ENCODE results near the gene CAMSAP2. TPM values are rescaled to one million over a fixed set of nuclear protein-coding genes. Genes with fewer than 3 reads are reported as not detected.

The CAMSAP2 gene
- total RNA-seq, 1 donor from 2014 or later, result 27.9 TPM

DNA sequence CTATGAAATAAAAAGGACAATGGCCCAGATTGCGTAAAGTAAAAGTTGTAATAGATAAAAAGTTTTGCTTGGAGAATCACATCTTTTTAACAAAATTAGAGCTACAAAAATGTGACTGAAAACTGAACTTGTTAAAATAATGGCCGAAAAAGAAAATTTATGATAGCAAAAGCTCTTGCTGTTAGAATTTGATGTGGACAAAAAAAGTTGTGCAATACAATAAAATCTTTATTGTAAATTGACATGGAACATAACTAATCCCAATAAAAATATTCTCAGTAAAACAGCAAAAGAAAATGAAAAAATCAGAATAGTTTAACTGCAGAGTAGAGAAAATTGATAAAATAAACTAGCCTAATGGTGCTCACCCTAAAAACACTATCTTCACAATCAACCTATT, 11.4 kb upstream of the CAMSAP2 start:
- Mint-ChIP-seq H3K27ac (no peak overlapping the region), H3K36me3 (ENCODE audit: insufficient read depth) (no peaks in the 10 kb centered on the region), H3K9me3 (ENCODE audit: low read depth) (no peaks in the 10 kb centered on the region), H3K27me3 (no peaks in the 10 kb centered on the region), H3K4me1 (ENCODE audit: low read depth) (peaks cover 2% of the 10 kb centered on the region), H3K4me3 (ENCODE audit: low read depth) (no peak overlapping the region)
- no peak for DNase-seq (ENCODE audit: low spot score, unreplicated experiment)
- TF ChIP-seq, protein P1, sequence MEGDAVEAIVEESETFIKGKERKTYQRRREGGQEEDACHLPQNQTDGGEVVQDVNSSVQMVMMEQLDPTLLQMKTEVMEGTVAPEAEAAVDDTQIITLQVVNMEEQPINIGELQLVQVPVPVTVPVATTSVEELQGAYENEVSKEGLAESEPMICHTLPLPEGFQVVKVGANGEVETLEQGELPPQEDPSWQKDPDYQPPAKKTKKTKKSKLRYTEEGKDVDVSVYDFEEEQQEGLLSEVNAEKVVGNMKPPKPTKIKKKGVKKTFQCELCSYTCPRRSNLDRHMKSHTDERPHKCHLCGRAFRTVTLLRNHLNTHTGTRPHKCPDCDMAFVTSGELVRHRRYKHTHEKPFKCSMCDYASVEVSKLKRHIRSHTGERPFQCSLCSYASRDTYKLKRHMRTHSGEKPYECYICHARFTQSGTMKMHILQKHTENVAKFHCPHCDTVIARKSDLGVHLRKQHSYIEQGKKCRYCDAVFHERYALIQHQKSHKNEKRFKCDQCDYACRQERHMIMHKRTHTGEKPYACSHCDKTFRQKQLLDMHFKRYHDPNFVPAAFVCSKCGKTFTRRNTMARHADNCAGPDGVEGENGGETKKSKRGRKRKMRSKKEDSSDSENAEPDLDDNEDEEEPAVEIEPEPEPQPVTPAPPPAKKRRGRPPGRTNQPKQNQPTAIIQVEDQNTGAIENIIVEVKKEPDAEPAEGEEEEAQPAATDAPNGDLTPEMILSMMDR (IDR thresholded peaks at IDR 0.05; ENCODE audit: unreplicated experiment), result no peak

DNA sequence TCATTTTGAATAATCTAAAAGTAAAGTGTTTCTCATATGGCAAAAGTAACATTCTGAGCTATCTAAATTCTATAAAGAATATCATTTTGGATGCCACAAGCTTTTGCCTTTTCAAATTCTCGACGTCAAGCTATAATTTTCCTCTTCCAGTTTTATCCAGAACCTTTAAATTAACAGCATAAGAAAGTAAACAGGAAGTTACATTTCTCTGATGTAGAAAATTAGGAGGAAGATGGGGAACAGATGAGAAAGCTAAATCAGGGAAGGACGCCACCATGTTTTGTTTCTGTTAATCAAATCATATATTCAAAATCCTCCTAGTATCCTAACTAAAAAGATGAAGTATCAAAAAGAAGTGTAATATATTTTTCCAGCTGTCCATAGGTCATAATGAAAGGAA, 8.8 kb upstream of the CAMSAP2 start:
- Mint-ChIP-seq H3K27ac (no peak overlapping the region), H3K9me3 (ENCODE audit: low read depth) (no peaks in the 10 kb centered on the region), H3K36me3 (ENCODE audit: insufficient read depth) (no peaks in the 10 kb centered on the region), H3K4me1 (ENCODE audit: low read depth) (peaks cover 5% of the 10 kb centered on the region), H3K27me3 (peaks cover 6% of the 10 kb centered on the region), H3K4me3 (ENCODE audit: low read depth) (no peak overlapping the region)
- DNase-seq (ENCODE audit: low spot score, unreplicated experiment), result no peak
- TF ChIP-seq, protein P1 (IDR thresholded peaks at IDR 0.05; ENCODE audit: unreplicated experiment), result no peak

DNA sequence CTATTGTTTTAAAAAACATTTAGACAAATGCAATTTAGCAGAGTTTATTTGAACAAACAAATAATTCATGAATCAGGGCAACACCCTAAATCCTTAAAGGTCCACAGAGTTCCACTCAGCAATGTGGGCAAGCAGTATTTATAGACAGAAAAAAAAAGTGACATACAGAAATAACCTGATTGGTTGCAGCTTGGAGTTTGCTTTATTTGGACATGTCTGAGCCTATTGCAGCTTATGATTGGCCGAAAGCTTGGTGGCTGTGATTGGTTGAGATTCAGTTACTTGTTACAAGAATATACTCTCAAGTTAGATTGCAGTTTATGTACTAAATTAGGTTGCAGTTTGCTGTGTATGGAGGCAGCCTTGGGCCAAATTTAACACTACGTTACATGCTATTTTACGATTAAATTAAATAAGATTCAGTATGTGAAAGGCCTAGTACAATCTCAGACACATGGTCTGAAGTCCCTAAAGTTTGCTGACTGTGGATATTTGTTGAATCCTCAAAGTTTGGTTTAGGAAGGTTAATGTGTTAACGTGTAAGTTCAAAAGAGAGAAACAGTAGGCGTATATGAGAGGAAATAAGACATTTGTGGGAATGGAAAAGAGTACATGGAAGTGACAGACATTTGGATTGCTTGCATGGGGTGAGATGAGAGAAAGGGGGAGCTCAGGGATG, 6.9 kb upstream of the CAMSAP2 start:
- H3K9me3 Mint-ChIP-seq (ENCODE audit: low read depth), result no peaks in the 10 kb centered on the region
- peaks cover 12% of the 10 kb centered on the region for H3K27me3 Mint-ChIP-seq
- TF ChIP-seq, protein P1 (IDR thresholded peaks at IDR 0.05; ENCODE audit: unreplicated experiment), result no peak
- no peak for DNase-seq (ENCODE audit: low spot score, unreplicated experiment)
- no peaks in the 10 kb centered on the region for H3K36me3 Mint-ChIP-seq (ENCODE audit: insufficient read depth)
- no peak overlapping the region for H3K4me3 Mint-ChIP-seq (ENCODE audit: low read depth)
- H3K27ac Mint-ChIP-seq, result no peak overlapping the region
- peaks cover 5% of the 10 kb centered on the region for H3K4me1 Mint-ChIP-seq (ENCODE audit: low read depth)

DNA sequence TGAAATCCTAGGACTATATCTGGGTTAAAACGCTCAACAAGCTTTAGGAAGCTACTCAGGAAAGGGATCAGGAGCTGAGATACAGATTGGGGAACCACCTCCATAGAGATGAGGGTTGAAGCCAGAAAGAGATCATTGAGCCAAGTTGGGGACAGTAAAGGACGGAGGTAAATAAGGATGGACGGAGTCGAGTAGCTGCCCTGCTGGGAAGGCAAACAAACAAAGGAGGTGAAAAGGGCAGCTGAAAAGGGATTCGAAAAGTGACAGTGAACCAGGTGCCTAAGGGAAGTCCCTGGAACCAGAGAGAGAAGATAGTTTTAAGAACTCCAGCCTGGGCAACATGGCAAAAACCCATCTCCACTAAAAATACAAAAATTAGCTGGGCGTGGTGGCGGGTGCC, 6.3 kb upstream of the CAMSAP2 start:
- Mint-ChIP-seq H3K9me3 (ENCODE audit: low read depth) (no peaks in the 10 kb centered on the region), H3K4me3 (ENCODE audit: low read depth) (no peak overlapping the region), H3K27me3 (peaks cover 12% of the 10 kb centered on the region), H3K4me1 (ENCODE audit: low read depth) (peaks cover 5% of the 10 kb centered on the region), H3K27ac (no peak overlapping the region), H3K36me3 (ENCODE audit: insufficient read depth) (no peaks in the 10 kb centered on the region)
- DNase-seq (ENCODE audit: low spot score, unreplicated experiment), result no peak
- TF ChIP-seq, protein P1 (IDR thresholded peaks at IDR 0.05; ENCODE audit: unreplicated experiment), result no peak

DNA sequence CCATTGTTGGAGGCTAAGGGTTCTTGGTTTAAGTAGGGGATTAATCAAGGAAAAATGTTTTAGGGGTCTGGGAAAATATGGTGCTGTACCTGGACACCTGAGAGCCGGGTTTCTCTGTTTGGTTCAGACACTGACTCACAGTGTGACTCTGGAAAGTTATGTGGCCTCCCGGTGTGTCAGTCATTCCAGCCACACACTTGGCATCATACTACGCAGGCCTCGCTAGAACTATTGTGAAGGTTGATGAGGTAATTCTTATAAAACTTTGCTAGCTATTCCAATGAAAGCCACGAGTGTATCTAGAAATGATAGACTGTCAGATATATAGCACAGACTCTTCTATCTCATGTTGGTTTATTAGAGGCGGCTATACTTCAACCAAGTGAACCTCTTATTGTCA, 4.8 kb upstream of the CAMSAP2 start:
- H3K4me1 Mint-ChIP-seq (ENCODE audit: low read depth), result peaks cover 7% of the 10 kb centered on the region
- H3K9me3 Mint-ChIP-seq (ENCODE audit: low read depth), result no peaks in the 10 kb centered on the region
- H3K27me3 Mint-ChIP-seq, result peaks cover 12% of the 10 kb centered on the region
- H3K4me3 Mint-ChIP-seq (ENCODE audit: low read depth), result no peak overlapping the region
- DNase-seq (ENCODE audit: low spot score, unreplicated experiment), result no peak
- no peak overlapping the region for H3K27ac Mint-ChIP-seq
- TF ChIP-seq, protein P1 (IDR thresholded peaks at IDR 0.05; ENCODE audit: unreplicated experiment), result no peak
- H3K36me3 Mint-ChIP-seq (ENCODE audit: insufficient read depth), result no peaks in the 10 kb centered on the region
